Testis (tissue), 5 donors: ENCODE results near the gene FAM200C. TPM values are rescaled to one million over a fixed set of nuclear protein-coding genes. Genes with fewer than 3 reads are reported as not detected.
A peak's percentile ranks its signal among the peaks of the same experiment; 100 is the strongest.

Experiments used
- DNase-seq: peaks from one replicate; pipeline ENCODE4 v3.0.0-alpha.2; 2019
- H3K27ac ChIP-seq, 2 donors: fragments of 200-600 bp; sonication (generic); one replicate each; pipeline ENCODE4 v1.5.1; 2019
- H3K27me3 ChIP-seq: fragments of 200-600 bp; sonication (generic); one replicate; pipeline ENCODE4 v1.5.1; 2019
- H3K36me3 ChIP-seq: fragments of 200-600 bp; sonication (generic); one replicate; pipeline ENCODE4 v1.5.1; 2017; ENCODE audit warnings: low read depth; ENCODE audit errors: missing control alignments
- H3K4me1 ChIP-seq: fragments of 200-600 bp; sonication (generic); one replicate; pipeline ENCODE4 v1.5.1; 2019
- H3K4me3 ChIP-seq, 2 donors: fragments of 200-600 bp; sonication (generic); one replicate each; pipeline ENCODE4 v1.5.1; 2017 to 2019
- H3K9me3 ChIP-seq: fragments of 200-600 bp; sonication (generic); one replicate; pipeline ENCODE4 v1.5.1; 2017
- POLR2A ChIP-seq: fragments of 450-650 bp; IDR thresholded peaks from one replicate; pipeline ENCODE4 v1.6.1; 2017; ENCODE audit warnings: antibody characterized with exemption, mild to moderate bottlenecking, moderate library complexity
- WGBS, 2 donors: methylation state at CpG; one replicate each; pipeline ENCODE4 v1.1.5; 2018; 5-methylcytosine and 5-hydroxymethylcytosine counted together
- intact Hi-C: fragments of 100-400 bp; cut with DNase I; formaldehyde crosslinking; loops from one replicate; pipeline ENCODE4 v1.15.1; 2023; ENCODE audit warnings: low total_unique reads
- long read RNA-seq, 2 donors: transcript quantifications; one replicate each; lab custom pipeline, GENCODE V29; 2026
- polyA plus RNA-seq: library from polyadenylated mRNA; stranded (reverse); fragments of 350-450 nt; fragmentation: Illumina TruSeq; extraction: RNeasy Lipid Tissue Mini Kit (QIAGEN cat#74804); gene quantifications from one replicate; pipeline ENCODE4 v1.2.3, GENCODE V29; 2014; ENCODE audit warnings: low read depth, low replicate concordance; ENCODE audit not compliant: insufficient read depth
- total RNA-seq, 2 donors: library from RNA; depleted of rRNA; stranded (reverse); fragments of >200 nt; gene quantifications; one replicate each; pipeline ENCODE4 v1.2.3, GENCODE V29; 2016
- TF ChIP-seq, protein P1 (sequence below), 3 experiments: fragments of 450-650 bp in 2 of 3; fragments of 200-600 bp in 1 of 3; sonication (generic) in 1 of 3; IDR thresholded peaks; one replicate each; pipeline ENCODE4 v1.5.1; 2016 to 2019; ENCODE audit warnings: antibody characterized with exemption in 3 of 3, mild to moderate bottlenecking in 2 of 3, moderate library complexity in 1 of 3

FAM200C gene
- total RNA-seq (10 to 100 TPM; 10.6 to 11.1 TPM), polyA plus RNA-seq (5.5 TPM)
- long read RNA-seq, donor 1, transcript ZBED8-201 (2 exons, 2,851 nt), result major isoform, 8 of 9 reads
- long read RNA-seq, donor 1, partial matches to known transcripts, result 0 of 9 reads
- long read RNA-seq, donor 1, other reads (novel, unspliced or antisense), result 0 of 9 reads
- long read RNA-seq, donor 2, partial matches to known transcripts, result 0 of 3 reads
- long read RNA-seq, donor 2, other reads (novel, unspliced or antisense), result 0 of 3 reads

DNA sequence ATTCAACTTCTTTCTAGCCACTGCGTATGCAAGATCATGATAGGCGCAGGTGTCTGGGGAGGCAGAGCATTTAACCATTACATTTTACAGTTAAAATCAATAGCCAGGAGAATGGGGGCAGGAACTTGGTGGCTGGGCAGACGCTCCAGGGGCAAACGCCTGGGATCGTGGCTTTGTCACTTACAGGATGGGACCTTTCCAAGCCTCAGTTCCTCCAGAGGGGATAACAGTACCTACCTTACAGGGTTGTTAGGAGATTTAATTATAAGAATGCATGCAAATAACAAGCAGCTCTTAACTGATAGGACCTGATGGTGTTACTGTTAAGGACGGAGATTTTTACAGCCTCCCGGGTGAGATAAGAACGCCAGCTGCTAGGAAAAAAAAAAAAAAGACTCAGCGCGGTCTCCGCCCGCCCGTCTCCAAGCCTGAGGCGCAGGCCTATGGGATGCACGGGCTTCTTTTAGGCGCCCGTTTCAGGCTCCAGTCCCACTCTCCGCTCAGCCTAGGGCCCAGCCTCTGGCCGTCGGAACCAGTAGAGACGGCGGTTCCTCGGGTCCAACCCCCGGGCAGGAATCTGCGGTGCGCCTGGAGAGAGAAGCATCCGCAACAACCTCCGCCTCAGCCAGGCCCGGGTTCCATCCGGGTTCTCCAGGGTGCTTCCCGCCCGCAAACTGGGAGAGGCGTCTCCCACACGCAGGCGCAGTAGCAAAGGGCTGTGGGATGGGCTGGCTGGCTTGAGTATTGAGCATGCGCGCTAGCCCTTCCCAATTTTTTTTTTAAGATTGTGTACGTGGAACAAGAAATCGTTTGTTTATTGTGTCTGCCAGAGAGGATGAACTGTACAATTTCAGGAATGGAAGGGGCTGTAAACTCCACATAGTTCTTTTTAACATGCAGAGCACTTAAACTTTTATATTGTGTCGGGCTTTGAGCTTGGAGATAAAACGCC lies at the start of gene FAM200C:
FAM200C (minus strand) TSS at position 653 of the 952 bp plus-strand sequence. CDS start 4,564 bp downstream, outside the sequence.
- TF ChIP-seq POLR2A, result peak; percentile 70
- TF ChIP-seq, protein P1, sequence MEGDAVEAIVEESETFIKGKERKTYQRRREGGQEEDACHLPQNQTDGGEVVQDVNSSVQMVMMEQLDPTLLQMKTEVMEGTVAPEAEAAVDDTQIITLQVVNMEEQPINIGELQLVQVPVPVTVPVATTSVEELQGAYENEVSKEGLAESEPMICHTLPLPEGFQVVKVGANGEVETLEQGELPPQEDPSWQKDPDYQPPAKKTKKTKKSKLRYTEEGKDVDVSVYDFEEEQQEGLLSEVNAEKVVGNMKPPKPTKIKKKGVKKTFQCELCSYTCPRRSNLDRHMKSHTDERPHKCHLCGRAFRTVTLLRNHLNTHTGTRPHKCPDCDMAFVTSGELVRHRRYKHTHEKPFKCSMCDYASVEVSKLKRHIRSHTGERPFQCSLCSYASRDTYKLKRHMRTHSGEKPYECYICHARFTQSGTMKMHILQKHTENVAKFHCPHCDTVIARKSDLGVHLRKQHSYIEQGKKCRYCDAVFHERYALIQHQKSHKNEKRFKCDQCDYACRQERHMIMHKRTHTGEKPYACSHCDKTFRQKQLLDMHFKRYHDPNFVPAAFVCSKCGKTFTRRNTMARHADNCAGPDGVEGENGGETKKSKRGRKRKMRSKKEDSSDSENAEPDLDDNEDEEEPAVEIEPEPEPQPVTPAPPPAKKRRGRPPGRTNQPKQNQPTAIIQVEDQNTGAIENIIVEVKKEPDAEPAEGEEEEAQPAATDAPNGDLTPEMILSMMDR (IDR thresholded peaks at IDR 0.05), result no peak
- DNase-seq, result peak; percentile 92
- Histone ChIP-seq H3K36me3 (no peaks in the 10 kb centered on the region), H3K4me1 (peaks cover 5% of the 10 kb centered on the region), H3K27ac (peak within 1 kb of the TSS; percentile 84 to 88), H3K4me3 (peak within 1 kb of the TSS; percentile 77 to 79), H3K9me3 (no peaks in the 10 kb centered on the region), H3K27me3 (no peaks in the 10 kb centered on the region)
- intact Hi-C loops, result no loop called here
- 0% methylated on average over 39 to 41 of the region's 41 CpGs for WGBS, 2 donors

DNA sequence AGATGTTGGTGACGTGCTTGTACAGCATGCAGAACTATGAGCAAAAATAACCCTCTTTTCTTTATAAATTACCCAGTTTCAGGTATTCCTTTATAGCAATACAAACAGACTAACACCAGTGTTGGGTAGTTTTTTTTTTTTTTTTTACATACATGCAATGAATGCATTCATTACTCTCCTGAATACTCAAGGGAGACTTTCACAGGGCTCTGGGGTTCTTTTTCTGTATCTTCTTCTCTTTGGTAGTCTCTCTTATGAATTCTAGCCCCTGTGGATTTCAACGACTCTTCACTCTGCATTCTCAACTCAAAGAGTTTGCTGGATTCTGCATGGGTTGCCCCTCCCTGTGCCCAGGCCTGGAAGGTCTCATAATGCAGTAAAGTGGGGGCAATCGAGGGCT lies 49.6 kb upstream of the FAM200C start:
- intact Hi-C loops, result no loop called here

DNA sequence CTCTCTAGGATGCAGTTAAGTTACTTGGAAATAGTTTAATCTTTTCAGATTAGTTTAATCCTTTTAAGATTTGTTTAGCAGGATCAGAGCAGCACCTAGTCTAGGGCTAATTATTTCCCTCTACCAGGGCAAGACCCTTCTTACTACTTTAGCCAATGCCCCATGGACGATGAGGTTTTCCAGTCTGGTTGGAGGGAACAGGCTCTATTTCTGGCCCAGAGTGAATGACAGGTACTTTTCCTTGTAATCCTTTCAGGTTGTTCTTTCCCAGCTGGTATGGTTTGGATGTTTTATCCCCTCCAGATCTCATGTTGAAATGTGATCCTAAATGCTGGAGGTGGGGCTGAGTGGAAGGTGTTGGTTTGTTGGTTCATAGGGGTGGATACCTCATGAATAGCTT lies 49.0 kb upstream of the FAM200C start:
- no peak for TF ChIP-seq POLR2A
- TF ChIP-seq, protein P1 (IDR thresholded peaks at IDR 0.05), result no peak
- Histone ChIP-seq H3K4me1 (no peaks in the 10 kb centered on the region), H3K27me3 (no peaks in the 10 kb centered on the region), H3K9me3 (no peaks in the 10 kb centered on the region), H3K27ac (no peak overlapping the region), H3K36me3 (no peaks in the 10 kb centered on the region), H3K4me3 (no peak overlapping the region)
- WGBS, 2 donors, result 90 to 96% methylated on average over 1 of the region's 1 CpG
- DNase-seq, result no peak
- intact Hi-C loops, result no loop called here

More for the DNA sequence above, 49.6 kb upstream of the FAM200C start:
- Histone ChIP-seq H3K4me1 (no peaks in the 10 kb centered on the region), H3K4me3 (no peak overlapping the region), H3K27ac (no peak overlapping the region), H3K36me3 (no peaks in the 10 kb centered on the region), H3K27me3 (no peaks in the 10 kb centered on the region), H3K9me3 (no peaks in the 10 kb centered on the region)
- no peak for DNase-seq
- TF ChIP-seq, protein P1 (IDR thresholded peaks at IDR 0.05), result no peak
- TF ChIP-seq POLR2A, result no peak
- WGBS, 2 donors, result 90% methylated on average over 3 of the region's 3 CpGs

DNA sequence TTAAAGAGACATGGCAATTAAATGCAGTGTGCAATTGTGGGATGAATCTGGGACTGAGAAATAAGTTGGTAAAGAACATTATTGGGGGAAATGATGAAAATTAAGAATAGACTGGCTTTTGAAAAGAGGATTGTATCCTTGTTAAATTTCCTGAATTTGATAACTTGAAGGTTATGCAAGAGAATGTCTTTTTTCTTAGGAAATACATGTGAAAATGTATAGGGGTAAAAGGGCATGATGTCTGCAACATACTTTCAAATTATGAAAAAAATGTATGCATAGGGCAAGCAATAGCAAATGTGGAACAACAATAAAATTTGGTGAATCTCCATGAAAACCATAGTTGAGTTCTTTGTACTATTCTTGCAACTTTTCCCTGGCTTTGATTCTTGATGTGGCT lies 45.9 kb upstream of the FAM200C start:
- Histone ChIP-seq H3K27ac (no peak overlapping the region), H3K36me3 (no peaks in the 10 kb centered on the region), H3K4me3 (no peak overlapping the region), H3K9me3 (no peaks in the 10 kb centered on the region), H3K4me1 (no peaks in the 10 kb centered on the region), H3K27me3 (no peaks in the 10 kb centered on the region)
- intact Hi-C loops, result no loop called here
- DNase-seq, result no peak
- TF ChIP-seq, protein P1 (IDR thresholded peaks at IDR 0.05), result no peak
- no peak for TF ChIP-seq POLR2A
